C4-2B (cell line): ENCODE results near the gene TUBB1.

ENCODE experiments used
- H3K27ac ChIP-seq: fragments of 450-650 bp; 2 replicates; pipeline ENCODE4 v1.5.1; 2017
- ZFX ChIP-seq: fragments of 450-650 bp; IDR thresholded peaks from 2 replicates; pipeline ENCODE4 v1.6.1; 2017
- TF ChIP-seq, protein P1 (sequence below): fragments of 450-650 bp; conservative IDR thresholded peaks from 2 replicates; pipeline ENCODE4 v1.5.1; 2017; ENCODE audit warnings: mild to moderate bottlenecking

The TUBB1 gene

DNA sequence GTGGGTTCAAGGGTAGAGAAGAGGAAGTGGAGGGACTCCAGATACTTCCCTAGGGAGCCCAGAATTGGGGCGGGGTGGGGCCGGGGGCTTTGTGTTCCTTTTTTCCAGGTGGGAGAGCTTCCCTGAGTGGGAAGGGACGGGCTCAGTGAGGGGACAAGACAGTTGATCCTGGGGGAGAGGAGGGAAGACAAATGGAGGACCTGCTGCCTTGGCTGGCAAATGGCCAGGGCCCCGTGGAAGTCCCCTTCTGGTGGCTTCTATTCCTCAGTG, 14.8 kb upstream of the TUBB1 start:
- TF ChIP-seq, protein P1, sequence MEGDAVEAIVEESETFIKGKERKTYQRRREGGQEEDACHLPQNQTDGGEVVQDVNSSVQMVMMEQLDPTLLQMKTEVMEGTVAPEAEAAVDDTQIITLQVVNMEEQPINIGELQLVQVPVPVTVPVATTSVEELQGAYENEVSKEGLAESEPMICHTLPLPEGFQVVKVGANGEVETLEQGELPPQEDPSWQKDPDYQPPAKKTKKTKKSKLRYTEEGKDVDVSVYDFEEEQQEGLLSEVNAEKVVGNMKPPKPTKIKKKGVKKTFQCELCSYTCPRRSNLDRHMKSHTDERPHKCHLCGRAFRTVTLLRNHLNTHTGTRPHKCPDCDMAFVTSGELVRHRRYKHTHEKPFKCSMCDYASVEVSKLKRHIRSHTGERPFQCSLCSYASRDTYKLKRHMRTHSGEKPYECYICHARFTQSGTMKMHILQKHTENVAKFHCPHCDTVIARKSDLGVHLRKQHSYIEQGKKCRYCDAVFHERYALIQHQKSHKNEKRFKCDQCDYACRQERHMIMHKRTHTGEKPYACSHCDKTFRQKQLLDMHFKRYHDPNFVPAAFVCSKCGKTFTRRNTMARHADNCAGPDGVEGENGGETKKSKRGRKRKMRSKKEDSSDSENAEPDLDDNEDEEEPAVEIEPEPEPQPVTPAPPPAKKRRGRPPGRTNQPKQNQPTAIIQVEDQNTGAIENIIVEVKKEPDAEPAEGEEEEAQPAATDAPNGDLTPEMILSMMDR: no peak
- TF ChIP-seq ZFX: no peak
- no peak overlapping the region for H3K27ac ChIP-seq

DNA sequence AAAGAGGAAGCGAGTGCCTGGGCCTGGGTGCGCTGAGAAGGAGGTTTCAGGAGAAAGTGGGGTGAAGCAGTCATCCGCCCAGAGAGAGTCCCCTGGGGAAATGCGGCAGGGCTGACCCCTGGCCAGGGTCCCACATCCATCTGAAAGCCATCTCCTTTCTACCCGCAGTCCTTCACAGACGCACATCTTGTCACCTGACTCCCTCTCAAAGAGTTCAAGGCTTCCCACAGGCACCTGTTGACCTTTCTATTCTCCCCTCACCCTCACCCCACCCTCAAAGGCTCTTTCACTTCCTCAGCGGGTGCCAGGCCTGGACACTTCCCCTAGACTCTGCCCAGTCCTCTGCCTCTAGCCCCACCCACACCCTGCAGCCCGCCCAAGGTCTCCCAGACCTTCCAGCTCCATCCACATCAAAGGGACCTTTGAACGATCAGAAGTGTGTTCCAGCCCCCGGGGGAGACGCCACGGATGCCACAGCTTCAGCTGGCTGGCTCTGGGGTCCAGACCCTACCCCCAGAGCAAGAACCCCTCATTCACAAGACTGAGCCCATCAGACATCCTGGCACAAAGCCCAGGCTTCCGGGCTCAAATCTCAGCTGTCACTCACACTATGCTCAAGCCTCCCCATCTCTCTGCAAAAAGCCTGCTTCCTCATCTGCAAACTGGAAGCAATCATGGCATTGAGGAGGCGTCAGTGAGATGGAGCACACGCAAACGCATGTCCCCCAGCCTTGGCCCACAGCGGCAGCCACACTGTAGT, 14.3 kb upstream of the TUBB1 start:
- H3K27ac ChIP-seq: no peak overlapping the region
- TF ChIP-seq, protein P1: no peak
- no peak for TF ChIP-seq ZFX

DNA sequence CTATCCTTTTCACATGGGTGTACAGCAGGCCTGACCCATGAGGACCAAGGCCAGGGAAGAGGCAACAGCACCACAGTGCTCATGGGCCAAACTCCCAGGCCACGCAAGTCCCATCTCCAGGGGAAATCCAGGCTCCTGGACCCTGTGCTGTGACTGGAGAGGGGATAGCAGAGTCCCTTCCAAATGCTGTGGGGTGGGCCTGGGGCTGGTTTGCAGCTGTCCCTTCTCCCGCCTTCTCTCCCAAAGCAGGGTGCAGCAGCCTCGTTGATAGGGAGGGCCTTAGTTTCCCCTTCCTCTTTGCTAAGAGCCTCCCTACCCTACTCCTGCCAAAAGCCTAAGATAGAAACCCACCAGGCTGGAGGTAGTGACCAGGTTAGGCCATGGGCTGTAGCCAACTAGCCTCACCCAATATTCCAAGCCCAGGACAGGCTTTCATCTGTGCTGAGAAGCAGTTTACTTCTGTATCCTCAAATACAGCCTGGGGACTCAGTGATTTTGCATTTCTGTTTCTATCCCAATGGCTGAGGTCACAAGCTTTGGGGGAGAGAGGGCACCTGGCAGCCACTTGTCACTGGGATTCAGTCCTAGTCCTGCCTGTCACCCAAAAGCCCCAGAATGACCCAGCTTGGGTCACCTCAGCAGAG, 13.6 kb upstream of the TUBB1 start:
- TF ChIP-seq, protein P1: no peak
- no peak for TF ChIP-seq ZFX
- peak overlapping the region; percentile 84; the same call in 1 of the 2 replicates for H3K27ac ChIP-seq

DNA sequence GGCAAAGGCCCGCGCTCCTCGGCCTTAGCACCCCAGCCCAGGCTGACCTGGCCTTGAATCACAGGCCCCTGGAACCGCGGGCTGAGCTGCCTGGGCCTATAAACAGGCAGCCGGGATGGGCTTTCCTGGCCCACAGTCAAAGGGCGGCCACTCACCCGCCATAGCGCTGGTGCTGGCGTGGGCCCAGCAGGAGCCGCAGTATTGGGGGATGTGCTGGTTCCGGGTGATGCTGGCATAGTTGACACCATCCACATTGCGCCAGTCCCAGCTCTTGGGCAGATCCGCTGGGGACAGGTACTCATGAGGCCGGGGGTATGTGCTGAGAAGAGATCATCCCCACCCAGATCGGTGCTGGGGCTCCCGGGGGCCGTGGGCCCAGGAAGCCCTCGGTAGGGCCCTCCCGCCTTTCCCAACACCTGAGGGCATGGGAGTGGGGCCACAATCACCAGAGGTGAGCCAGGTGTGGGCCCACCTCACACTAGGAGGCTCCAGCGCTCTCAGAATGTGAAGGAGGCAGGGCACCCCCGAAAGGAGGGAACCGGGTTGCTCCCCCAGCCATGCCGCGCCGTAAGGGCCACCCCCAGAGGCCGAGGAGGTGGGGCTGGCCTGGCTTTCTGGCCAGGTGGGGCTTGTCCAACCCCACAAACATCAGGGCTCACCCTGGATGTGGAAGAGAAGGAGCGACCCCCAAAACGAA, 12.9 kb upstream of the TUBB1 start:
- TF ChIP-seq, protein P1: no peak
- TF ChIP-seq ZFX: no peak
- peak overlapping the region; percentile 84 for H3K27ac ChIP-seq

DNA sequence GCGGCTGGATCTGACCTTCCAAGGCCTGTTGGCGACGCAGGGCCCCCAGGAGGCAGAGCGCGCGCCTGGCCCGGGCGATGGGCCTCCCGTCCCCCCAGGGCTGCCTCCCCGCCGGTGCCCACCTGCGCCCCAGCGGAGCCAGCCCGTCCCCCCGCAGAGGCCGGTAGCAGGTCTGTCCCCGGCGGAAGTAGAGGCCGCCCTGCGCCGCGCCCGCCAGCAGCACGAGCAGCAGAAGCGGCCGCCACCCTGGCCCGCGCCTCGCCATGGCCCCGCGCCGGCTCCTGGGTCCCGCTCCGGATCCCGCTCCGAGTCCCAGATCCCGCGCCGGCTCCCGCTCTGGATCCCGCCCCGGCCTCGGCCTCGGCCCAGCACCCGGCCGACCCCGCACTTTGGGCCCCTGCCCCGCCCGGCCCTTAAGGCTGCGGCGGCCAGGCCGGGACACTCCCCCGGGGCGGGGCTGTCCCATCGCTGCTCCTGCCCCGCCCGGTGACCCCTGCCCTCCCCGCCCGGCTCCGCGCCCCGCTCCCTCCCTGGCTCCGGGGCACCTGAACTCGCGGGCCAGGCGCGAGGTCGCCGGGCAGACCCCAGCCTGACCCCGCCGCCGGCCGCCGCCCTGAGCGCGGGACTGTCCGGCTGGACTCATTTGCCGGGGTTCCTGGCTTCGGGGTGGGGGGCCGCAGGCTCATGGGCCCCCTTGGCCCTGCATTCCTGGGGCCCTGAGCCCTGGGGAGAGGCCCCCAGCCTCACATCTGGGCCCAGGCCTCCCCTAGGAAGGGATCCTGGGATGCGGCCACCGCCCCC, 12.2 kb upstream of the TUBB1 start, which contains the start of gene CTSZ:
TSS of gene CTSZ (minus strand) at position 391 of the 801 bp plus-strand sequence. CDS start at position 265, 126 bp downstream.
- H3K27ac ChIP-seq: peak within 1 kb of the TSS; percentile 84

DNA sequence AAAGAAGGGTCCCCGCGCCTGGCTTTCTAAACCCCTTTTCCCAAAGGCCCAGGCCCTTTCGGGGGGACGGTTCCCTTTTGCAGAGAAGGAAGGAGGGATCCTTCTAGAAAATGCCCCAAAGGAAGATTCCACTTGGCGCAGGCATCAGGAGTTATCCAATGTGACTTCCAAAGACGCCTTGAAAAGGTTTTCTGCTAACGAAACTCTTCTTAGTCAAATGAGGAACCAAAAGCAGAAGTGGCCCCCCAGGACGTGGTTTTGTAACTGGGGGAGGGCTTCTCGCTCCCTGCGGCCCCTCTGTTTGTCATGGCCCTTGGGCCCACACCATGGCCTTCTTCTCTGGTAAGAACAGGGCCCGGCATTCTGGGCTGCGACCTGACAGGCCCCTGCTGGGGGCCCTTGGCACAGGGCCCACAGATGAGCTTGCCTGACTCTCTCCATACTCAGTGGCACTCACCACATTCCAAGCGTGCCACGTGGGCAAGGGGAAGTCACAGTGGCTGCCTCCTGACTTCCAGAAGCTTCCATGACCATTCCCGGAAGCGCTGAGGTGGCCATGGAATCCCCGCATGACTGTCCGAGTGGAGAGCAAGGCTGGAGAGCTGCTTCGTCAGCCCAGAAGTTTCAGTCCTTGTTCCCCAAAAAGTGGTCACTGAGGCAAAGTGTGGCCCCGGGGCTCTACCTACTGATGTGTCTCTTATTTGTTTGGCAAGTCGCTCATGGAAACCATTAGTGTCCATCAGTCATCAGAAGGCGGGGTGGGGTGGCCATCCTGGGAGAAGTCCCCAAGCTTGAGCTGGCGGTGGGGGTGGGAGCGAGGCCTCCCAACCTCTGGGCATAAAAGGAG, 11.3 kb upstream of the TUBB1 start:
- peak overlapping the region; percentile 84 for H3K27ac ChIP-seq
- no peak for TF ChIP-seq ZFX
- TF ChIP-seq, protein P1: no peak

More for the DNA sequence above, 12.2 kb upstream of the TUBB1 start, which contains the start of gene CTSZ:
- TF ChIP-seq ZFX: peak; percentile 90; the same call in 1 of the 2 replicates
- TF ChIP-seq, protein P1: no peak
